H9 (cell line): ENCODE results near the gene GLCE. TPM values are rescaled to one million over a fixed set of nuclear protein-coding genes. Genes with fewer than 3 reads are reported as not detected.

Experiments used
- DNase-seq: peaks from one replicate; pipeline ENCODE4 v3.0.0-alpha.2; 2017
- H2AFZ ChIP-seq: one replicate; pipeline ENCODE4 v1.6.1; 2013; ENCODE audit warnings: mild to moderate bottlenecking, low read length, control low read depth, moderate library complexity
- H2AK5ac ChIP-seq: 2 replicates; pipeline ENCODE4 v1.6.1; 2013; ENCODE audit warnings: low read length, control low read depth, mixed read lengths; ENCODE audit not compliant: insufficient read length
- H2BK120ac ChIP-seq: one replicate; pipeline ENCODE4 v1.6.1; 2013; ENCODE audit warnings: low read depth, mild to moderate bottlenecking, low read length, control low read depth, inconsistent platforms; ENCODE audit not compliant: poor library complexity, severe bottlenecking
- H2BK12ac ChIP-seq: 2 replicates; pipeline ENCODE4 v1.6.1; 2013; ENCODE audit warnings: low read length, control low read depth, mixed read lengths, low read depth; ENCODE audit not compliant: insufficient read length
- H2BK15ac ChIP-seq: 2 replicates; pipeline ENCODE4 v1.6.1; 2013; ENCODE audit warnings: low read depth, low read length, control low read depth
- H2BK20ac ChIP-seq: one replicate; pipeline ENCODE4 v1.6.1; 2013; ENCODE audit warnings: low read depth, mild to moderate bottlenecking, low read length, control low read depth, inconsistent platforms; ENCODE audit not compliant: poor library complexity, severe bottlenecking
- H2BK5ac ChIP-seq: 2 replicates; pipeline ENCODE4 v1.6.1; 2013; ENCODE audit warnings: low read length, control low read depth, mixed read lengths; ENCODE audit not compliant: insufficient read length
- H3K14ac ChIP-seq: 2 replicates; pipeline ENCODE4 v1.6.1; 2013; ENCODE audit warnings: low read length, control low read depth; ENCODE audit not compliant: insufficient read depth
- H3K18ac ChIP-seq: 2 replicates; pipeline ENCODE4 v1.6.1; 2013; ENCODE audit warnings: low read depth, mild to moderate bottlenecking, mixed read lengths, low read length, control low read depth; ENCODE audit not compliant: insufficient read length
- H3K23ac ChIP-seq: 2 replicates; pipeline ENCODE4 v1.6.1; 2013; ENCODE audit warnings: low read length, control low read depth, mixed read lengths, low read depth; ENCODE audit not compliant: insufficient read length
- H3K23me2 ChIP-seq: 2 replicates; pipeline ENCODE4 v1.6.1; 2013; ENCODE audit warnings: low read depth, mild to moderate bottlenecking, mixed read lengths, low read length, control low read depth; ENCODE audit not compliant: insufficient read length, poor library complexity, severe bottlenecking
- H3K27ac ChIP-seq: 2 replicates; pipeline ENCODE4 v1.5.1; 2013; ENCODE audit warnings: low read length, control low read depth, mixed read lengths, low read depth; ENCODE audit not compliant: insufficient read length
- H3K27me3 ChIP-seq: 2 replicates; pipeline ENCODE4 v1.6.1; 2013; ENCODE audit warnings: low read length, control low read depth, inconsistent platforms; ENCODE audit not compliant: insufficient read depth
- H3K4ac ChIP-seq: 2 replicates; pipeline ENCODE4 v1.6.1; 2013; ENCODE audit warnings: low read depth, mild to moderate bottlenecking, control low read depth, inconsistent platforms, low read length, moderate library complexity
- H3K4me1 ChIP-seq: 2 replicates; pipeline ENCODE4 v1.6.1; 2013; ENCODE audit warnings: low read length, control low read depth, inconsistent platforms; ENCODE audit not compliant: insufficient read depth
- H3K4me2 ChIP-seq: 2 replicates; pipeline ENCODE4 v1.6.1; 2013; ENCODE audit warnings: low read length, control low read depth, mixed read lengths; ENCODE audit not compliant: insufficient read length, insufficient read depth
- H3K56ac ChIP-seq: 2 replicates; pipeline ENCODE4 v1.6.1; 2013; ENCODE audit warnings: low read depth, mild to moderate bottlenecking, mixed read lengths, low read length, control low read depth; ENCODE audit not compliant: insufficient read length
- H3K79me1 ChIP-seq: 2 replicates; pipeline ENCODE4 v1.6.1; 2013; ENCODE audit warnings: low read depth, mild to moderate bottlenecking, moderate library complexity, low read length, control low read depth, inconsistent platforms; ENCODE audit not compliant: insufficient read depth, poor library complexity, severe bottlenecking
- H3K79me2 ChIP-seq: 2 replicates; pipeline ENCODE4 v1.6.1; 2013; ENCODE audit warnings: low read length, control low read depth, inconsistent platforms; ENCODE audit not compliant: insufficient read depth
- H3K9ac ChIP-seq: 2 replicates; pipeline ENCODE4 v1.6.1; 2013; ENCODE audit warnings: low read length, control low read depth, mixed read lengths; ENCODE audit not compliant: insufficient read length; ENCODE audit errors: extremely low read depth
- H3K9me3 ChIP-seq: one replicate; pipeline ENCODE4 v1.6.1; 2013; ENCODE audit warnings: low read depth, low read length, inconsistent platforms; ENCODE audit not compliant: control insufficient read depth
- H3T11ph ChIP-seq: one replicate; pipeline ENCODE4 v1.6.1; 2013; ENCODE audit warnings: mild to moderate bottlenecking, low read length, control low read depth, inconsistent platforms
- H4K20me1 ChIP-seq: one replicate; pipeline ENCODE4 v1.6.1; 2013; ENCODE audit not compliant: control insufficient read depth, insufficient read length, insufficient read depth
- H4K5ac ChIP-seq: 2 replicates; pipeline ENCODE4 v1.6.1; 2013; ENCODE audit warnings: low read depth, mild to moderate bottlenecking, mixed read lengths, low read length, control low read depth; ENCODE audit not compliant: insufficient read length
- H4K8ac ChIP-seq: replicated peaks from 2 replicates; pipeline ENCODE4 v1.6.1; 2013; ENCODE audit warnings: low read length, control low read depth, mixed read lengths, low read depth; ENCODE audit not compliant: insufficient read length
- H4K91ac ChIP-seq: 2 replicates; pipeline ENCODE4 v1.6.1; 2013; ENCODE audit warnings: low read depth, mild to moderate bottlenecking, moderate library complexity, mixed read lengths, low read length, control low read depth; ENCODE audit not compliant: insufficient read length
- H3K27ac Mint-ChIP-seq, 3 experiments: 2 replicates in 2 of 3; 3 replicates in 1 of 3; pipeline ENCODE4 v1.8.0; 2020 to 2021; ENCODE audit warnings: mixed read lengths in 3 of 3, mild to moderate bottlenecking in 1 of 3, moderate library complexity in 1 of 3
- H3K27me3 Mint-ChIP-seq: 2 replicates; pipeline ENCODE4 v1.8.0; 2021; ENCODE audit warnings: low read depth, mild to moderate bottlenecking, moderate library complexity, mixed read lengths
- H3K36me3 Mint-ChIP-seq, 3 experiments: 2 replicates in 2 of 3; 3 replicates in 1 of 3; pipeline ENCODE4 v1.8.0; 2020 to 2021; ENCODE audit warnings: low read depth in 3 of 3, mixed read lengths in 3 of 3; ENCODE audit not compliant: insufficient read depth in 1 of 3
- H3K4me1 Mint-ChIP-seq, 2 experiments: 2 replicates each; pipeline ENCODE4 v1.8.0; 2020; ENCODE audit warnings: mixed read lengths in 2 of 2
- H3K4me3 Mint-ChIP-seq, 2 experiments: 2 replicates in 1 of 2; 3 replicates in 1 of 2; pipeline ENCODE4 v1.8.0; 2020 to 2021; ENCODE audit warnings: mild to moderate bottlenecking in 2 of 2, mixed read lengths in 2 of 2, moderate library complexity in 1 of 2
- H3K9me3 Mint-ChIP-seq, 2 experiments: 2 replicates in 1 of 2; 3 replicates in 1 of 2; pipeline ENCODE4 v1.8.0; 2020; ENCODE audit warnings: mild to moderate bottlenecking in 2 of 2, mixed read lengths in 2 of 2, moderate library complexity in 1 of 2
- WGBS: extraction: QIAGEN DNeasy Blood & Tissue Kit; methylation state at CpG from one replicate; pipeline ENCODE4 v1.1.7; 2013; ENCODE audit warnings: missing lambda C conversion rate, low lambda C conversion rate, mixed read lengths; ENCODE audit not compliant: insufficient read length; ENCODE audit errors: extremely low coverage; 5-methylcytosine and 5-hydroxymethylcytosine counted together
- total RNA-seq: library from RNA; stranded (reverse); gene quantifications from 2 replicates; pipeline ENCODE4 v1.2.1, GENCODE V29; 2021
- TF ChIP-seq, protein P1 (sequence below): fragments of 200-600 bp; sonication (generic); conservative IDR thresholded peaks from 3 replicates; pipeline ENCODE4 v1.8.0; 2021; ENCODE audit warnings: antibody characterized with exemption, mild to moderate bottlenecking

Gene GLCE
- total RNA-seq, 1 experiment from 2014 or later, result 12.2 TPM

DNA sequence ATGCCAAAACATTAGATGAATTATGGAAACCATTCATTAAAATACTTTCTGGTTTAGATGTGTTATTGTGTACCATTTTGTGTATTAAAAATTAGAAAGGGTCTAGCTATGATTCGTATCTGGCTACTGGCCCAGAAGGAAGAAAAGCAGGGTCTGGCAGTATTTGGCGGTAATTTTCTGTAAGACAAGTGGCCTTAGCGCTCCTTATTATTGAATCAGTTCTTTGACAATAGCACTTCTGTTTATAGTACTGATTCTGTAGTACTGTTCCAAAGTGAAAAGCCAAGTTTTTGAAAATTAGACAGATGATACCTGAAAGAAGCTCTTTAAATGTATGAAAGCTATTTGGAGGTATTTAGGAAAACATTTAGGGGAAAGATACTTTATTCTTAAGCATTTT lies 10.2 kb downstream of the GLCE start:
- TF ChIP-seq, protein P1, sequence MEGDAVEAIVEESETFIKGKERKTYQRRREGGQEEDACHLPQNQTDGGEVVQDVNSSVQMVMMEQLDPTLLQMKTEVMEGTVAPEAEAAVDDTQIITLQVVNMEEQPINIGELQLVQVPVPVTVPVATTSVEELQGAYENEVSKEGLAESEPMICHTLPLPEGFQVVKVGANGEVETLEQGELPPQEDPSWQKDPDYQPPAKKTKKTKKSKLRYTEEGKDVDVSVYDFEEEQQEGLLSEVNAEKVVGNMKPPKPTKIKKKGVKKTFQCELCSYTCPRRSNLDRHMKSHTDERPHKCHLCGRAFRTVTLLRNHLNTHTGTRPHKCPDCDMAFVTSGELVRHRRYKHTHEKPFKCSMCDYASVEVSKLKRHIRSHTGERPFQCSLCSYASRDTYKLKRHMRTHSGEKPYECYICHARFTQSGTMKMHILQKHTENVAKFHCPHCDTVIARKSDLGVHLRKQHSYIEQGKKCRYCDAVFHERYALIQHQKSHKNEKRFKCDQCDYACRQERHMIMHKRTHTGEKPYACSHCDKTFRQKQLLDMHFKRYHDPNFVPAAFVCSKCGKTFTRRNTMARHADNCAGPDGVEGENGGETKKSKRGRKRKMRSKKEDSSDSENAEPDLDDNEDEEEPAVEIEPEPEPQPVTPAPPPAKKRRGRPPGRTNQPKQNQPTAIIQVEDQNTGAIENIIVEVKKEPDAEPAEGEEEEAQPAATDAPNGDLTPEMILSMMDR, result no peak
- Histone ChIP-seq H3K56ac (no peak overlapping the region), H3K79me1 (no peaks in the 10 kb centered on the region), H2AK5ac (no peak overlapping the region), H3K23ac (no peak overlapping the region), H4K5ac (no peak overlapping the region), H3K23me2 (no peaks in the 10 kb centered on the region), H2BK12ac (no peak overlapping the region), H3K4ac (no peak overlapping the region), H3K79me2 (no peaks in the 10 kb centered on the region), H2BK120ac (no peak overlapping the region), H4K91ac (no peak overlapping the region), H3K18ac (no peak overlapping the region), H3K27ac (no peak overlapping the region), H3T11ph (no peak overlapping the region), H3K4me2 (no peak overlapping the region), H3K27me3 (no peaks in the 10 kb centered on the region), H3K4me1 (no peaks in the 10 kb centered on the region), H2BK20ac (no peak overlapping the region), H4K8ac (no peak overlapping the region), H4K20me1 (no peaks in the 10 kb centered on the region), H2AFZ (no peak overlapping the region), H2BK15ac (no peak overlapping the region), H3K9ac (no peak overlapping the region), H3K14ac (no peak overlapping the region), H3K9me3 (no peaks in the 10 kb centered on the region), H2BK5ac (no peak overlapping the region)
- peaks cover 0 to 3% of the 10 kb centered on the region in 2 experiments; a peak in 1 of 4 replicates for H3K4me1 Mint-ChIP-seq
- no peaks in the 10 kb centered on the region; a peak in 2 of 7 replicates for H3K36me3 Mint-ChIP-seq
- H3K27me3 Mint-ChIP-seq, result no peaks in the 10 kb centered on the region
- no peak for DNase-seq
- no peak overlapping the region for H3K27ac Mint-ChIP-seq
- no CpG with 5 or more reads among the region's 3 CpGs for WGBS
- no peak overlapping the region for H3K4me3 Mint-ChIP-seq
- H3K9me3 Mint-ChIP-seq, result no peaks in the 10 kb centered on the region
